Umbilical cord (tissue), 2 donors: ENCODE data around the gene SLC2A5. TPM values are rescaled to one million over a fixed set of nuclear protein-coding genes. Genes with fewer than 3 reads are reported as not detected.

ENCODE experiments used
- DNase-seq: peaks from one replicate; pipeline ENCODE4 v3.0.0-alpha.2; 2015; ENCODE audit warnings: low spot score
- total RNA-seq: library from RNA; depleted of rRNA; stranded (reverse); fragments of >200 nt; gene quantifications from one replicate; pipeline ENCODE4 v1.2.3, GENCODE V29; 2014; ENCODE audit warnings: low replicate concordance; ENCODE audit not compliant: insufficient read depth

Gene SLC2A5
- total RNA-seq, 1 donor from 2014 or later, result 14.2 TPM

- no peak for DNase-seq
Measured at GRCh38 chr1:9093581-9093980, 24.1 kb upstream of the SLC2A5 start.

GRCh38 chr1:9093091-9093490 is 23.7 kb upstream of the SLC2A5 start:
- DNase-seq, result no peak

GRCh38 chr1:9088807-9089206 is 19.4 kb upstream of the SLC2A5 start:
- no peak for DNase-seq

GRCh38 chr1:9087411-9088125 is 18.1 kb upstream of the SLC2A5 start:
- DNase-seq, result no peak

GRCh38 chr1:9086796-9087195 is 17.4 kb upstream of the SLC2A5 start:
- no peak for DNase-seq

DNA sequence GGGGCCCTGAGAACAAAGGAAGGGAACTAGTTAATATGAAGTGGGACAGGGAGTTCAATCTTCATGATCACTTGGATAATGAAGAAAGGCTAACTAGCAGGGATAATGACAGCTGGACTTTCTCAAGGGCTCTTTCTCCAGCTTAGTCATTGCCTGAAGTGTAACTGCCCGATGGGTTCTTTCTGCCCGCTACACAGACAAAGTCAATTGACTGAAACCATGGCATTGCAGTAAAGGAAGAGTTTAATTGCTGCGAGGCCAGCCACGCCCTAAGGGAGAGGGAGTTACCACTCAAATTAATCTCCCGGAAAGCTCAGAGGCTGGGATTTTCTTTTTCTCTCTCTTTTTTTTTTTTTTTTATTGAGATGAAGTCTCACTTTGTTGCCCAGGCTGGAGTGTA is 16.6 kb upstream of the SLC2A5 start:
- peak; percentile 57 for DNase-seq

DNA sequence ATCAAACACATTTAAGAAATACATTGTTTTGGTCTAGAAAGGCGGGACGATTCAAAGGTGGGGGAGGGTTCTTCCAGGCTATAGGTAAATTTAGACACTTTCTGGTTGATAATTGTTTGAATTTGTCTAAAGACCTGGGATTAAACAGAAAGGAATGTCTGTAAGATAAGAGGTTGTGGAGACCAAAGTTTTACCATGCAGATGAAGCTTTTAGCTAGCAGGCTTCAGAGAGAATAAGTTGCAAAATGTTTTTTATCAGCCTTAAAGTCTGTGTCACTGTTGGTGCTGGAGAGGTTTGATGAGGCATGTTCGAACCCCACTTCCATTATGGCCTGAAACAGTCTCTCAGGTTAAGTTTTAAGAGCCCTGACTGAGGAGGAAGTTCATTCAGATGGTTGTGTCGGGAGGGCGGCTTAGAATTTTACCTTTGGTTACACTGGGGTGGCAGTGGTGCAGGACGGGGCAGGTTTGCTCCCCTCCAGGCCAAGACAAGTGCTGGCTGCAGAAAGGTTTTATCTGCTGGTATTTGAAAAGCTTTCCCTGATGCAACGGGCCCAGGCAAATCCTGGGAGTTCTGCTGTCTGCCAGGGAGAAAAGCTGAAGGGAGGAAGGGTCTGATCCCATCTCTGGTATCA is 16.0 kb upstream of the SLC2A5 start:
- no peak for DNase-seq

DNA sequence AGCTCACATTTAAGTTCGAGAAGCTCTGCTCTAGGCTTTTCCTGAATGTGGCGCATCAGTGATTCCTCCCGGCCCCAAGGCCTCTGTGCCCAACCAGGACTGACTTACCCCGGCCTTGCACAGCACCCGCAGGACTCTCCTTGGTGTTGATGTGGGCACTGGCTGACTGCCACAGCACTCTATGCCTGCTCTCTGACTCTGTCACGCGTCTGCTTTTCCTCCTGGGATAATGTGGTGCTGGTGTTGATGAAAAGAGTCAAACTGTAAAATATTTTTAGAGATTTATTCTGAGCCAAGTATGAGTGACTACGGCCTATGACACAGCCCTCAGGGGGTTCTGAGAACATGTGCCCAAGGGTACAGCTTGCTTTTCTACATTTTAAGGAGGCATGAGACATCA is 15.5 kb upstream of the SLC2A5 start:
- peak; percentile 30 for DNase-seq

DNA sequence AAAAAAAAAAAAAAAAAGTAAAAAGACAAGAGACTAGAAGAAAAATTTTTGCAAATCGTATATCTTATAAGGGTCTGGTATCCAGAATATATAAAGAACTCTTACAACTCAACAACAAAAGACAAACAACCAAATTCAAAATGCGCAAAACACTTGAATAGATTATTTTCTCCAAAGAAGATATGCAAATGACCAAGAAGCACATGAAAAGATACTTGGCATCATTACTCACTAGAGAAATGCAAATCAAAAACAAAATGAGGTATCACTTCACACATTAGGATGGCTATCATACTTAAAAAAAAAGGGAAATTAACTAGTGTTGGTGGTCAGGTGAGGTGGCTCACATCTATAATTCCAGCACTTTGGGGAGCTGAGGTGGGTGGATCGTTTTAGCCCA is 12.0 kb upstream of the SLC2A5 start:
- DNase-seq, result no peak

GRCh38 chr1:9080705-9081291 is 11.4 kb upstream of the SLC2A5 start:
- no peak for DNase-seq

DNA sequence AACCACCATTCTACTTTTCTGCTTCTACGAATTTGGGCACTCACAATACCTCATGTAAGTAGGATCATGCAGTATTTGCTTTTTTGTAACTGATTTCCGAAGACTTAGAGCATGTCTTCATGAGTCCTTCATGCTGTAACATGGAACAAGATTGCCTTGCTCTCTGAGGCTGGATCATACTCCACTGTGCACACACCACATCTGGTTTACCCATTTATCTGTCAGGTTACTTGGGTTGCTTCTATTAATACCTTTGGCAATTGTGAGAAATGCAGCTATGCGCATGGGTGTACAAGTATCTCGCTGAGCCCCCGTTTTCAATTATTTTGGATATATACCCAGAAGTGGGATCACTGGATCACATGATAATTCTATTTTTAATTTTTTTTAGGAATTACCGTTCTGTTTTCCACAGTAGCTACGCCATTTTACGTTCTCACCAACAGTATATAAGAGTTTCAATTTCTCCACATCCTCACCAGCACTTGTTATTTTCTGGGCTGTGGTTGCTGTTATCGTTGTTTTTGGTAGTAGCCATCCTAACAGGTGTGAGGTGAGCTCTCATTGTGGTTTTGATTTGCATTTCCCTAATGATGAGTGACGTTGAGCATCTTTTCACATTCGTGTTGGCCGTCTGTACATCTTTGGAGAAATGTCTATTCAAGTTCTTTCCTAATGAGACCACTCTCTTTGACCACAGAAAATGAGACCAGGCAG is 10.7 kb upstream of the SLC2A5 start:
- DNase-seq, result no peak

DNA sequence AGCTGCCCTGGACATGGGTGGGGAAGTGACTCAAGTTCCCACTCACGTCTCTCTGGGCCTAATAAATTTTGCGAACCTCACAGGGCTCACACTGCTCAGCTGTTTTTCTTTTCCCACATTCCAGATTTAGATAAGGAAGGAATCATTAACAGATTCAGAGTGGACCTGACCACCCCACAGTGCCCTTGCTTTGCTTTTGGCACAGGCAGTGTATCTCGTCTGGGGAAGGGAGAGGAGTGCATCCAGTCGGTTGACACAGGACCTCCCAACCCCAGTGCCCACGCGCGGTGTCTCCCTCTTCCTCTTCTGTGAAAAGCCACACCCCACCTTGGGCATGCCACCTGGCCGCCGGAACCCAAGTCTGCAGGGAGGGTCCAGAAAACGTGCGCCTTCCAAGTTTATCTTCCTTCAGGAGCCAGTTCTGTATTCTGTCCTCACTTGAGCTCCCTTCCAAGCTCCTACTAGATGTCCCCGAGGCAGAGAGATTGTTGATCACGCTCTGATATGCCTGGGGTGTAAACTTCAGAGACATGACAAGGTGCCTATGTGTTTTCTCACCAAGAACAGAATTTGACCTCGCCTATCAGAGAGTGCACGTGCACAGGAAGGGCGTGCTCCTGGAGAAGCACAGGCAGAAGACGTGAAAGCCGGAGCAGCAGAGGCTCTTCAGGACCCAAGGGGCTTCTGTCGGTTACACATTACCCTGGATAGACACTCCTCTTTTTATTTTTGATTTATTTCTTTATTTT is 9.5 kb upstream of the SLC2A5 start:
- peak; percentile 39 for DNase-seq

DNA sequence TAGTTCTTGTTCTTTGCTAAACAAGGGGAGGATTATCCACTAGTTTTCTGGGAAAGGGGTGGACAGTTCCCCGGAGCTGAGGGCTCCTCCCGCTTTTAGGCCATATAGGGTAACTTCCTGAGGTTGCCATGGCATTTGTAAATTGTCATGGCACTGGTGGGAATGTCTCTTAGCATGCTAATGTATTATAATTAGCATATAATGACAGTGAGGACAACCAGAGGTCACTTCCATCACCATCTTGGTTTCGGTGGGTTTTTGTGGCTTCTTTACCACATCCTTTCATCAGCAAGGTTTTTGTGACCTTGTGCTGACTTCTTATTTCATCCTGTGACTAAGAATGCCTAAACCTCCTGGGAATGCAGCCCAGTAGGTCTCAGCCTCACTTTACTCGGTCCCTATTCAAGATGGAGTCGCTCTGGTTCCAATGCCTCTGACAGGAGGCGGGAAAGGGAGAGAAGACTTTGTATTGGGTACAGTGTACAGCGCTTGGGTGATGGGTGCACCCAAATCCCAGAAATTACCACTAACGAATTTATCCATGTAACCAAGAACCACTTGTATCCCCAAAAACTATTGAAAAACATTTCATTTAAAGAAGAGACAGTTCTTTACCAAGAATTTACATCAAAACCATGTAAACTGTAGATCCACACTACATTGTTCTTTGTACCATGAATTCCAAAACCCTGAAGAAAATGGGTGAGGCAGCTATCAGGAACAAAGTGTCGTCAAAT is 8.7 kb upstream of the SLC2A5 start:
- no peak for DNase-seq

DNA sequence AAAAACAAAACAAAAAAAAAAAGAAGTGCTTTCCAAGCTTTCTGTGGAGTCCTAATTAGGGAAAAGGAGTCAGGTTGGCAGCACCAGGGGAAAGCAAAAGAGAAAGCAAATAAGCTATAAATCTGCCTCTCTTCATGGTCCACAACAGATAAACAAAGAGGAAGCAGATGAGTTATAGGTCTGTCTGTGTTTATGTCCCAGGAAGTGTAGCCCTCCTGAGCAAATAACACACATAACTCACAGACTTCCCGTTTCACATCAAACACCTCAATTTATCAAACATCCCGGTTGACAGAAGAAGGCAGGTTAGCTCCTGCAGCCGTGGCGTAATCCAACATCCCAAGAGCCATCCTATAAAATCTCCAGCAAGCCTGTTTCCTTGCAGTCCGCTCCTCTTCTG is 5.6 kb upstream of the SLC2A5 start:
- DNase-seq, result no peak

GRCh38 chr1:9073143-9073542 is 3.7 kb upstream of the SLC2A5 start:
- DNase-seq, result no peak

GRCh38 chr1:9071554-9072235 is 2.3 kb upstream of the SLC2A5 start:
- no peak for DNase-seq

DNA sequence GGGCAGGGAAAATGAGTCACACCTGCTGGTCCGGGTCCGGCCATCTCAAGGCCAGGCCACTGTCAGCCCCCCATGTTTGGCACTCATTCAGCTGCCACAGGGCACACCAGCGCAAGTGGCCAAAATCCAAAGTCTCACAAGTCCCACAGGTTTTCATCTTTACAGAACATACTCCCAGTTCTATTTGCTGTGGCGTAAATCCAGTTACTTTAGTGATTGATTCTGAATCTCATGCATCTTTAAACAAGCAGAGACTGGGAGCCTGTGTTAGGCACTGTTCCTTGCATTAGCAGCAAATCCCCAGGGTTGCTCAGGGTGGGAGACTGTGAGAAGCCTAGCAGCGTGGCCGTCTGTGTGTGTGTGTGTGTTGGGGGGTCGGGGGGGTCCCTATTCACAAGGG is 1.1 kb upstream of the SLC2A5 start:
- DNase-seq, result no peak

DNA sequence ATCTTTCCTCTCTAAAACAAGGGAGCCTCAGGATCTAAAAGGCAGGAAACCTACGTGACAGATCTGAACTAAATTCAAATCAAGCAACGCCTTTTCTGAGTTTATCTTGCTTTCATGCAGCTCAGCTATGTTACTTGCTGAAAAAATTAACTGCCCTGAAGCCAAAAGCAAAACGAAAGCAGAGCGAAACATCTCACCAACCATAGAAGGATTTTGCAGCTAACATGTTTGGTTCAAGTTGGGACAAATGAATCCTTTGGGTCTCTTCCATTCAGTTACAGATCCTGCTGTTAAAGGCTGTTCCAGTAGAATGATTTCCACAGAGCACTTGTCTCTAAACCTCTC is 482 bp downstream of the SLC2A5 start:
- peak; percentile 35 for DNase-seq

DNA sequence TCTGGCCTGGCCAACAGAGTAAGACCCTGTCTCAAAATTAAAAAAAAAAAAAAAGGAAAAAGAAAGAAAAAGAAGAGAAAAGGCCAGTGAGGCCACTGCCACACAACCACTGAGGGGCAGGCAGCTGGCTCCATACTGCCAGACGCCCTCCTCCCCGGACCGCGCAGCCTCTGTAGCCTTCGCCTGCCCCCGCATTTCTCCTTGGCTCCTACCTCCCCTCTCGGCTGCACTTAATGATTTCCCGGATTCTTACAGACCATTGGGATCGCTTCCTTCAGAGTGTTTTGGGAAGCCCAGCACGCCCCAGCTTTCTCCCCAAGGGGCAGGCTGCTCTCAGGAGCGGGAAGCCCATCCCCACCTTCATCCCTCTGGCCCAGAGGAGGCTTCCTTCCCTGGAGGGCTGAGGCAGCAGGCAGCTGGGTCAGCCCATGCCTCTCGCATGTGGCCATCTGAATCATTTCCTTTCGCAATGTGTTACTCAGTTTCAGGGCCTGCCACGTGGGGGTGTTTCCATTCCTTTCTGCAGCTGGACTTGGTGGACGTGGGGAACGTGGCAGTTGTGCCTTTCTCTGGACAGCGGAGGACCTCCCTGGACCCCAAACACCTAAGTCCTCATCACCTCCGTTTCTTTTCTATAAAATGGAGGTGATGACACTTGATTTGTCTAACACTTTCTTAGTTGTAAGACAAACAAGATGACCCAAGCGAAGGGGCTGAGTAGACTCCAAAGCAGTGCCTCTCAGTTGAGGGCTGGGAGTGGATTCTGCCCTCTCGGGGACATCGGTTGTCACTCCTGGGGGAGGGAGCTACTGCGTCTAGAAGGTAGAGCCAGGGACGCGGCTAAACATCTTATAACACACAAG is 2.3 kb downstream of the SLC2A5 start:
- DNase-seq, result peak; percentile 28
